Activated naive CD4-positive, alpha-beta T cell treated with anti-CD3 and anti-CD28 coated beads, Interleukin-2, amount 10 ng/mL, durations not matched to agents 7 days and 5 days (primary cell): ENCODE measurements around the gene MRPL10.

Experiments used
- CTCF ChIA-PET: fragments of 350-600 bp; sonication (Branson Sonifier 250); formaldehyde crosslinking; loops from one replicate; lab custom pipeline; 2021; ENCODE audit warnings: antibody characterized with exemption; lab: Charles Lee
- DNase-seq: peaks from one replicate; pipeline ENCODE4 v3.0.0-alpha.2; 2020
- H3K27ac Mint-ChIP-seq: one replicate; pipeline ENCODE4 v1.8.0; 2021; ENCODE audit warnings: mild to moderate bottlenecking, moderate library complexity, mixed read lengths
- H3K27me3 Mint-ChIP-seq: one replicate; pipeline ENCODE4 v1.8.0; 2021; ENCODE audit warnings: mild to moderate bottlenecking, mixed read lengths
- H3K36me3 Mint-ChIP-seq: one replicate; pipeline ENCODE4 v1.8.0; 2021; ENCODE audit warnings: mixed read lengths
- H3K4me1 Mint-ChIP-seq: one replicate; pipeline ENCODE4 v1.8.0; 2021; ENCODE audit warnings: mixed read lengths
- H3K4me3 Mint-ChIP-seq: one replicate; pipeline ENCODE4 v1.8.0; 2021; ENCODE audit warnings: mild to moderate bottlenecking, moderate library complexity, mixed read lengths
- H3K9me3 Mint-ChIP-seq: one replicate; pipeline ENCODE4 v1.8.0; 2021; ENCODE audit warnings: mixed read lengths

The MRPL10 gene

GRCh38 chr17:47831003-47831933, at the start of gene MRPL10, which contains the start of gene LRRC46:
Gene MRPL10 (minus strand): TSS chr17:47831541. CDS start chr17:47831511, 30 bp downstream.
Gene LRRC46 (plus strand): TSS chr17:47831670. CDS start chr17:47831990, 320 bp downstream.
- Mint-ChIP-seq H3K27ac (peak within 1 kb of the TSS; percentile 89), H3K4me1 (peaks cover 71% of the 10 kb centered on the region), H3K9me3 (no peaks in the 10 kb centered on the region), H3K27me3 (no peaks in the 10 kb centered on the region), H3K36me3 (peaks cover 18% of the 10 kb centered on the region), H3K4me3 (peak within 1 kb of the TSS; percentile 82)
- CTCF ChIA-PET, result interaction anchor here (1.2 to 3.0 kb wide), 5 partner anchors 9 to 116 kb away, joined by 4 to 17 read pairs (median 4); partner anchors contain the start of genes OSBPL7, SCRN2 and SP2
- DNase-seq, result peak; percentile 94

GRCh38 chr17:47879776-47880454, 48.6 kb upstream of the MRPL10 start:
- peaks cover 37% of the 10 kb centered on the region for H3K4me1 Mint-ChIP-seq
- peaks cover 79% of the 10 kb centered on the region for H3K27me3 Mint-ChIP-seq
- no peaks in the 10 kb centered on the region for H3K36me3 Mint-ChIP-seq
- CTCF ChIA-PET, result interaction anchor here (0.9 to 17.9 kb wide), 2 partner anchors 10 to 33 kb away, joined by 3 to 547 read pairs; partner anchors contain the start of genes SCRN2 and SP6
- no peak for DNase-seq
- no peaks in the 10 kb centered on the region for H3K9me3 Mint-ChIP-seq
- H3K4me3 Mint-ChIP-seq, result no peak overlapping the region
- H3K27ac Mint-ChIP-seq, result no peak overlapping the region

DNA sequence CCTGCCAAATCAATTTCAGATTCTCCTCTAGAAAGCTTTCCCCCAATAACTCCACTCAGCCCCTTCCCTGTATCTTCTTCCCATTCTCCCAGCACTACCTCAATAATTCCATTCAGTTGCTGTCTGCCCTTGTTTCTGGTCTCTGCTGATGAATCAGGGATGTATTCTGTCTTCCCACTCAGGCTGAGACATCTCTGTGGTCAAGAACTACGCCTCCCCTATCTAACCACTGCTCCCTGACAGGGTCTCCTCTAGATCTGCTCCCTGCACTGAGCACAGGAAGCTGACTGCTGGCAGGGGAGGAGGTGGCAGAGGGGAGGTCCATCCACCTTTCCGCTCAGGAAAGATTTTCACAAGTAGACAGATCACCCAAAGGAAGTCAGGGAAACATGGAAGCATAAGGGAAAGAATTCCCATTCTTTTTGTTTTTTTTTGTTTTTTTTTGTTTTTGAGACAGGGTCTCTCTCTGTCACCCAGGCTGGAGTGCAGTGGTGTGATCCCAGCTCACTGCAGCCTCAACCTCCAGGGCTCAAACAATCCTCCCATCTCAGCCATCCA, 47.8 kb upstream of the MRPL10 start:
- CTCF ChIA-PET, result interaction anchor here (0.7 to 17.9 kb wide), 3 partner anchors 10 to 32 kb away, joined by 3 to 547 read pairs (median 3); partner anchors contain the start of genes SCRN2 and SP6
- peaks cover 87% of the 10 kb centered on the region for H3K27me3 Mint-ChIP-seq
- DNase-seq, result no peak

GRCh38 chr17:47878203-47879027, 47.1 kb upstream of the MRPL10 start:
- H3K27ac Mint-ChIP-seq, result no peak overlapping the region
- CTCF ChIA-PET, result interaction anchor here (0.7 to 17.9 kb wide), 2 partner anchors 11 to 32 kb away, joined by 3 to 547 read pairs; partner anchors contain the start of genes SCRN2 and SP6

More for the DNA sequence above, 47.8 kb upstream of the MRPL10 start:
- no peak overlapping the region for H3K4me3 Mint-ChIP-seq
- no peaks in the 10 kb centered on the region for H3K36me3 Mint-ChIP-seq
- H3K27ac Mint-ChIP-seq, result no peak overlapping the region
- H3K4me1 Mint-ChIP-seq, result peaks cover 29% of the 10 kb centered on the region
- H3K9me3 Mint-ChIP-seq, result no peaks in the 10 kb centered on the region

GRCh38 chr17:47877368-47878034, 46.2 kb upstream of the MRPL10 start:
- no peaks in the 10 kb centered on the region for H3K9me3 Mint-ChIP-seq

More at GRCh38 chr17:47878203-47879027, 47.1 kb upstream of the MRPL10 start:
- H3K36me3 Mint-ChIP-seq, result no peaks in the 10 kb centered on the region
- H3K4me1 Mint-ChIP-seq, result peaks cover 22% of the 10 kb centered on the region
- peaks cover 91% of the 10 kb centered on the region for H3K27me3 Mint-ChIP-seq
- no peaks in the 10 kb centered on the region for H3K9me3 Mint-ChIP-seq
- no peak overlapping the region for H3K4me3 Mint-ChIP-seq
- DNase-seq, result no peak

GRCh38 chr17:47875011-47875985, 44.0 kb upstream of the MRPL10 start:
- Mint-ChIP-seq H3K27me3 (peaks cover 94% of the 10 kb centered on the region), H3K9me3 (no peaks in the 10 kb centered on the region), H3K36me3 (no peaks in the 10 kb centered on the region), H3K4me3 (no peak overlapping the region), H3K27ac (no peak overlapping the region), H3K4me1 (peaks cover 4% of the 10 kb centered on the region)
- CTCF ChIA-PET, result interaction anchor here (0.6 kb wide), 2 partner anchors 14 to 15 kb away, joined by 3 read pairs; no protein-coding TSS in a partner anchor
- no peak for DNase-seq

More at GRCh38 chr17:47877368-47878034, 46.2 kb upstream of the MRPL10 start:
- Mint-ChIP-seq H3K27ac (no peak overlapping the region), H3K36me3 (no peaks in the 10 kb centered on the region), H3K4me3 (no peak overlapping the region), H3K27me3 (peaks cover 92% of the 10 kb centered on the region), H3K4me1 (peaks cover 13% of the 10 kb centered on the region)
- CTCF ChIA-PET, result no interaction called here
- DNase-seq, result no peak

DNA sequence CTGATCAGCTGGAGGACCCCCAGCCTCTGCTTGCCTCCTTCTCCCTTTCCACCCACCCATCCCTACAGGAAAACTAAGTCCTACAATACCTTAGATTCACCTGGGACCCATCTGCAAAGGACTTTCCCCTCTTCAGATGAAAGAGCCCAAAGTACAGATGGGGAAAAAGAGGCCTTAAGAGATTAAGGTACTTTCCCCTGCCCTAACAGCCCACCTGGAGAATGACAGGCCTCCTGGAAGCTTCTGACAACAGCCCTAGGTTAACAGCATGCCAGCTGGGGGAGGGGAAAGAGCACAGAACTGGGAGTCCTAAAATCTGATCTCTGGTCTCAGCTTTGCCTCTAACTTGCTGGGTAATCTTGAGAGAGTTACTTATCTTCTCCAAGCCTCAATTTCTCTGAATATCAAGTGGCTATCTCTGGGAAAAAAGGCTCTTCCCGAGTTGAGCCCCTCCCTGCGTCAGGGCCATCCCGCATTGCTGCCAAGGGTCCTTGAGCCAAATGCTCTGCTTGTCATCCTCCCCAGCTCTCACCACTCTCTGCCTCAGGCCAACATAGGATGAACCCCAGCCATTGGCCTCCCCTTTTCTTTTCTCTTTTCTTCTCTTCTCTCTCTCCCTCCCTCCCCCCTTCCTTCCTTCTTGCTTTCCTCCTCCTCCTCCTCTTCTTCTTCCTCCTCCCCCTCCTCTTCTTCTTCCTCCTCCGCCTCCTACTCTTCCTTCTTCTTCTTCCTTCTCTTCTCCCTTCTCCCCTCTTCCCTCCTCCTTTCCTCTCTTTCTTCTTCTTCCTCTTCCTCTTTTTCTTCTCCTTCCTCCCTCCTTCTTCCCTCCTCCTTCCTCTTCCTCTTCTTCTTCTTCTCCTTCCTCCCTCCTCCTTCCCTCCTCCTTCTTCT, 42.1 kb upstream of the MRPL10 start:
- DNase-seq, result no peak
- Mint-ChIP-seq H3K4me1 (no peaks in the 10 kb centered on the region), H3K4me3 (no peak overlapping the region), H3K9me3 (no peaks in the 10 kb centered on the region), H3K27ac (no peak overlapping the region), H3K27me3 (peaks cover 96% of the 10 kb centered on the region), H3K36me3 (no peaks in the 10 kb centered on the region)
- CTCF ChIA-PET, result interaction anchor here (0.9 to 1.1 kb wide), 2 partner anchors 26 to 32 kb away, joined by 3 read pairs; partner anchors contain the start of gene SCRN2

DNA sequence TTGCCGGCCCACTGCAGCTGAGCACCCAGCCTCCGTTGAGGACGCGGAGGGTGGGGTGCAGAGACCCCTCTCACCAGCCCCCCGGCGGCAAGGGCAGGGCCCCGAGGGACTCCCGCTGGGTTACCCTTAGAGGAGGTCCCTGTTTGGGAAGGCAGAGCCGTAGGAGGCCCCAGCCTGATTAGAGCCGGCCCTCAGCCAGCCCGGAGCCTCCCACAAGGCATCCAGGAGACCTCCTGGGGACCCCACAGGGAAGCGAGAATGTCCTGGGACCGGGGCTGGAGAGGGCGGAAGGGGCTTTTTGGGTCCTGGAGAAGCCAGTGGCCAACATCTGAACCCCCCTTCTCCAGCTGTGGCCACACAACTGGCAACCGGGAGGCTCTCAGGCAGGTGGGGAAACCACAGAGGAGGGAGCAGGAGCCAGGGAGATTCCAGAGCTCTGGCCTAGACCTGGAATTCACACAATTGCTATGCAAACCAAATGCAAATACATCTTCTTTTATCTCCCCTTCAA, 41.4 kb upstream of the MRPL10 start:
- CTCF ChIA-PET, result interaction anchor here (0.9 to 1.1 kb wide), 2 partner anchors 25 to 31 kb away, joined by 3 read pairs; partner anchors contain the start of gene SCRN2
- peaks cover 96% of the 10 kb centered on the region for H3K27me3 Mint-ChIP-seq

DNA sequence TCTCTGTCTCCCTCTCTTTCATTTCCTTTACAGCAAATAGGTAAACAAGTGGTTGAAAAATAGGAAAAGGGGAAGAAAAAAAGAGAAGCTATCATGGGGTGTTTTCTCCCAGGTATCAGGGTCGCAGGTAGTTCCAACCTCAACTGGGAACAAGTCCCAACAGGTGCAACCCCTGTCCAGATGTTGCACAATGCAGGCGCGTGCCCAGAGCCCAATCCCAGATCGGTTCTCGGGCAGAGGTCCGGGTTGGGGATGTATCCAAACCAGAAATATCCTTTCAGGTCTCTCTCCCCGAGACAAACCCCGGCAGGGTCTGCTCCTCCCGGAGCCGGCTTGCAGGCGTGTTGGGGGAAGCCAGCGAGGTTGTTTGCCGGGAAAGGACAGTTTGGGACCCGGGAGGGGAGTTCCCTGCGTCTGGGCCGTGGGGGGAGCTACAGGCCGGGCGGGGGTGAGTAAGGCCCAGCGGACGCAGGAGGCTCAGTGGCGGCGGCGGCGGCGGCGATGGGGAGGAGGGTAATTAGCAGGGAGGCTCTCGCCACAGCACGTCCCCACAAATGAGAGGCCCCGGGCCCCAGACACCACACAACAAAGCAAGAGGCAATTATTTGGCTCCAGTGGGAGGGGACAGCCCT, 40.8 kb upstream of the MRPL10 start:
- peaks cover 96% of the 10 kb centered on the region for H3K27me3 Mint-ChIP-seq
- no peaks in the 10 kb centered on the region for H3K9me3 Mint-ChIP-seq
- no peaks in the 10 kb centered on the region for H3K4me1 Mint-ChIP-seq
- CTCF ChIA-PET, result no interaction called here
- H3K27ac Mint-ChIP-seq, result no peak overlapping the region
- no peaks in the 10 kb centered on the region for H3K36me3 Mint-ChIP-seq
- no peak for DNase-seq
- H3K4me3 Mint-ChIP-seq, result no peak overlapping the region

More for the DNA sequence above, 41.4 kb upstream of the MRPL10 start:
- H3K36me3 Mint-ChIP-seq, result no peaks in the 10 kb centered on the region
- no peak overlapping the region for H3K27ac Mint-ChIP-seq
- H3K9me3 Mint-ChIP-seq, result no peaks in the 10 kb centered on the region
- DNase-seq, result no peak
- no peaks in the 10 kb centered on the region for H3K4me1 Mint-ChIP-seq
- no peak overlapping the region for H3K4me3 Mint-ChIP-seq

DNA sequence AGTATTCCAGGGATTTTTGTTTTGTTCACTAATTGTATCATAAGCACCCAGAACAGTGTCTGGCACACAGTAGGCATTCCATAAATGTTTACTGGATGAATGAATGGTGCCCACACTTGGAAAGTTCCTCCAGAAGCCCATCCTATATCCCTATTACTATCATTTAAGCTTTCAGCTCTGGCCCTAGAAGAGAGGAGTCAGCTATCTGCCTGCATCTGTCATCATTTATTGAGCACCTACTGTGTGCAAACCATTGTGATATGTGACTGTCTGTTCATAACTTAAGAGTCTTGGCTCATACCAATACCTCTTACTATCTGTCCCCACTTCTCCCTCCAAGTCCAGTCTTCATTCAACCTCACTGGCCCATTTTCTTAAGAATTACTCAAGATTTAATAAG, 39.7 kb upstream of the MRPL10 start:
- no peak overlapping the region for H3K4me3 Mint-ChIP-seq

More for the DNA sequence above, 39.7 kb upstream of the MRPL10 start:
- CTCF ChIA-PET, result interaction anchor here (1.2 to 2.1 kb wide), 3 partner anchors 18 to 24 kb away, joined by 6 read pairs; no protein-coding TSS in a partner anchor
- Mint-ChIP-seq H3K9me3 (no peaks in the 10 kb centered on the region), H3K27me3 (peaks cover 100% of the 10 kb centered on the region), H3K36me3 (no peaks in the 10 kb centered on the region), H3K4me1 (no peaks in the 10 kb centered on the region), H3K27ac (no peak overlapping the region)
- no peak for DNase-seq
